ENCODE results near the gene SLC6A4. TPM values are rescaled to one million over a fixed set of nuclear protein-coding genes. Genes with fewer than 3 reads are reported as not detected.

Gene SLC6A4
- total RNA-seq = under 0.01 and 3.5 TPM in 2 replicates

GRCh38 chr17:30235386-30236296, at the start of gene SLC6A4:
SLC6A4 (minus strand) TSS chr17:30235697; CDS start chr17:30221958, 13,739 bp downstream.

Other genes starting within 250 kb of the SLC6A4 start
- gene NSRP1, start 118.9 kb downstream of the SLC6A4 start, total RNA-seq = 8.3 and 13.8 TPM in 2 replicates
- gene BLMH, start 56.2 kb upstream of the SLC6A4 start, total RNA-seq = 43.9 and 57.3 TPM in 2 replicates
- not detected in 2 replicates for gene TMIGD1, start 98.4 kb upstream of the SLC6A4 start, total RNA-seq
- 120 and 335 TPM in 2 replicates for gene CPD, start 143.2 kb upstream of the SLC6A4 start, total RNA-seq
- gene GOSR1, start 241.7 kb upstream of the SLC6A4 start, total RNA-seq = 11.8 and 44.5 TPM in 2 replicates